ENCODE results near the gene HOOK2. TPM values are rescaled to one million over a fixed set of nuclear protein-coding genes. Genes with fewer than 3 reads are reported as not detected.

The HOOK2 gene
- total RNA-seq, 1 experiment from 2014 or later: 74.2 TPM

DNA sequence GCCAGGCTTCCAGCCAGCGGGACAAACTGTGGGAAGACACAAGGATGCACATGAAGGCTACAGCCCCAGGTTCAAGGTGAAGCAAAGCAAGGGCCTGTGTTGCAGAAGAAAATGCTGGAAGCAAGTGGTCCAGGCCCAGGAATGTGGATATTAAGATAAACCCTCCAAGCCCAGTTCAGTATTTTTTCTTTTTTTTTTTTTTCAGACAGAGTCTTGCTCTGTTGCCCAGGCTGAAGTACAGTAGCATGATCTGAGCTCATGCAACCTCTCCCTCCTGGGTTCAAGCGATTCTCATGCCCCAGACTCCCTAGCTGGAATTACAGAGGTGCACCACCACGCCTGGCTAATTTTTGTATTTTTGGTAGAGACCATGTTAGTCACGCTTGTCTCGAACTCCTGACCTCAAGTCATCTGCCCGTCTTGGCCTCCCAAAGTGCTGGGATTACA is 21.8 kb upstream of the HOOK2 start:
- Histone ChIP-seq H3K27me3 (replicated peaks; ENCODE audit: control insufficient read depth, insufficient read depth, low read length) (no peaks in the 10 kb centered on the region), H3K4me1 (peaks cover 9% of the 10 kb centered on the region), H3K4me3 (ENCODE audit: low read depth, low read length) (no peak overlapping the region), H3K9me3 (no peaks in the 10 kb centered on the region), H3K36me3 (ENCODE audit: control insufficient read depth, insufficient read depth, low read length) (no peaks in the 10 kb centered on the region; the same call in none of the 2 replicates)
- intact Hi-C loops (cut with micrococcal nuclease; ENCODE audit: unreplicated experiment): loop anchor here (2.0 kb wide), 1 partner anchor 80 kb away; no protein-coding TSS in a partner anchor
- Mint-ChIP-seq H3K27ac (ENCODE audit: unreplicated experiment) (no peak overlapping the region), H3K27me3 (ENCODE audit: insufficient read depth, unreplicated experiment) (no peaks in the 10 kb centered on the region), H3K4me1 (ENCODE audit: low read depth, unreplicated experiment) (peaks cover 7% of the 10 kb centered on the region), H3K4me3 (ENCODE audit: unreplicated experiment) (no peak overlapping the region), H3K9me3 (ENCODE audit: unreplicated experiment) (no peaks in the 10 kb centered on the region), H3K36me3 (ENCODE audit: insufficient read depth, unreplicated experiment) (peaks cover 44% of the 10 kb centered on the region)
- BruUV-seq (replicated peaks): no TSS peak
- CTCF ChIA-PET: interaction anchor here (0.7 to 3.9 kb wide), 3 partner anchors 19 to 51 kb away, joined by 4 to 20 read pairs (median 6); partner anchors contain the start of gene HOOK2
- POLR2A ChIA-PET: interaction anchor here (0.6 kb wide), 1 partner anchor 76 kb away, joined by 11 read pairs; no protein-coding TSS in a partner anchor
- TF ChIP-seq, protein P1, sequence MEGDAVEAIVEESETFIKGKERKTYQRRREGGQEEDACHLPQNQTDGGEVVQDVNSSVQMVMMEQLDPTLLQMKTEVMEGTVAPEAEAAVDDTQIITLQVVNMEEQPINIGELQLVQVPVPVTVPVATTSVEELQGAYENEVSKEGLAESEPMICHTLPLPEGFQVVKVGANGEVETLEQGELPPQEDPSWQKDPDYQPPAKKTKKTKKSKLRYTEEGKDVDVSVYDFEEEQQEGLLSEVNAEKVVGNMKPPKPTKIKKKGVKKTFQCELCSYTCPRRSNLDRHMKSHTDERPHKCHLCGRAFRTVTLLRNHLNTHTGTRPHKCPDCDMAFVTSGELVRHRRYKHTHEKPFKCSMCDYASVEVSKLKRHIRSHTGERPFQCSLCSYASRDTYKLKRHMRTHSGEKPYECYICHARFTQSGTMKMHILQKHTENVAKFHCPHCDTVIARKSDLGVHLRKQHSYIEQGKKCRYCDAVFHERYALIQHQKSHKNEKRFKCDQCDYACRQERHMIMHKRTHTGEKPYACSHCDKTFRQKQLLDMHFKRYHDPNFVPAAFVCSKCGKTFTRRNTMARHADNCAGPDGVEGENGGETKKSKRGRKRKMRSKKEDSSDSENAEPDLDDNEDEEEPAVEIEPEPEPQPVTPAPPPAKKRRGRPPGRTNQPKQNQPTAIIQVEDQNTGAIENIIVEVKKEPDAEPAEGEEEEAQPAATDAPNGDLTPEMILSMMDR (IDR thresholded peaks at IDR 0.05; ENCODE audit: insufficient read depth in 1 of 2, low read depth in 1 of 2, low read length in 1 of 2, severe bottlenecking in 1 of 2, unreplicated experiment in 1 of 2): no peak
- no peak for DNase-seq

DNA sequence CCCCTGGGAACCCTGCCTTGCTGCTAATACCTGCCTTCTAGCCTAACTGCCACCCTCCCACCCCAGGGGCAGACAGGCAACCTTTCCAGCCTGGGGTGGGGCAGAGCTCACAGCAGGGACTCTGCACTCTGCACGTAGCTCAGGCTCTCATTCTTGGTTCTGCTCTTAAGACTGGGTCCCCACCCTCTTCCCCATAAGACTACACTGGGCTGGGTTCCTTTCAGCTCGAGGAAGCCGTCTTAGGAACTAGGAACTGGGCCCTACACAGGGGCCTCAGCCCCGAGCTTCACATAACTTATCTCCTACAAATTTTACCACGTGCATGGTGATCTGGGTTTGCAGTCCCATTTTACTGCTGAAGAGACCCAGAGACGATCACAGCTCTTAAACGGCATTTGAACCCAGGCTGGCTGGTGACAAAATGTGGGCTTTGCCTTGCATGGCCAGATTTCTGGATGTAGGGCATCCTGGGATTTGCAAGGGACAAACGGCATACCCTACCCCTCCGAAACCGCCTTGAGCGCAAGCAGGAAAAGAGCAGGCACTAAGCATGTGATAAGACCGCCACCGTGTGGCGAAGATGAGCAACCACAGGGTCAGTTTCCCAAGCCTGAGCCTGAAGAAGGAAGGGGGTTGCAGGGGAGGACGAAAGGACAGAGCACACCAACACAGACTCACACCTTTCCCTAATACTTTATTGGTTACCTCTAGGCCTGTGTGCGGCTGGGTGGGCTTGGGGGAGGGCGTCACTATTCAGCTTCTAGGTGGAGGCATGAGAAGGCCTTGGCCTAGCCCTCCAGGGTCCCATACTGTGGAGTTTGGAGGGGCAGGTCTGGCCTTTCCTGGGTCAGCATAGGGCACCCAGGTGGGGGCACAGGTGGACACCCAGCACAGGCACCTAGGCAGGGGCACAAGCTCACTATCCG is 21.1 kb upstream of the HOOK2 start:
- peak; percentile 81 to 83 for DNase-seq
- no peaks in the 10 kb centered on the region for H3K27me3 Mint-ChIP-seq (ENCODE audit: insufficient read depth, unreplicated experiment)
- no TSS peak for BruUV-seq (replicated peaks)
- ChIA-PET POLR2A (no interaction called here), CTCF (interaction anchor here (0.6 to 3.9 kb wide), 9 partner anchors 11 to 79 kb away, joined by 3 to 20 read pairs (median 4); partner anchors contain the start of gene GET3)
- no peak overlapping the region for H3K4me3 ChIP-seq (ENCODE audit: low read depth, low read length)
- peaks cover 9% of the 10 kb centered on the region for H3K4me1 ChIP-seq
- no peaks in the 10 kb centered on the region for H3K27me3 ChIP-seq (replicated peaks; ENCODE audit: control insufficient read depth, insufficient read depth, low read length)
- intact Hi-C loops (cut with micrococcal nuclease; ENCODE audit: unreplicated experiment): loop anchor here (1.0 to 2.0 kb wide), 3 partner anchors 19 to 80 kb away; no protein-coding TSS in a partner anchor
- H3K4me3 Mint-ChIP-seq (ENCODE audit: unreplicated experiment): peak overlapping the region; percentile 45
- peaks cover 5% of the 10 kb centered on the region for H3K4me1 Mint-ChIP-seq (ENCODE audit: low read depth, unreplicated experiment)
- H3K36me3 Mint-ChIP-seq (ENCODE audit: insufficient read depth, unreplicated experiment): peaks cover 51% of the 10 kb centered on the region
- no peaks in the 10 kb centered on the region for H3K9me3 ChIP-seq
- TF ChIP-seq, protein P1 (IDR thresholded peaks at IDR 0.05; ENCODE audit: insufficient read depth in 1 of 2, low read depth in 1 of 2, low read length in 1 of 2, severe bottlenecking in 1 of 2, unreplicated experiment in 1 of 2): peak; percentile 91
- H3K36me3 ChIP-seq (ENCODE audit: control insufficient read depth, insufficient read depth, low read length): no peaks in the 10 kb centered on the region; the same call in none of the 2 replicates
- peak overlapping the region; percentile 21 for H3K27ac Mint-ChIP-seq (ENCODE audit: unreplicated experiment)
- no peaks in the 10 kb centered on the region for H3K9me3 Mint-ChIP-seq (ENCODE audit: unreplicated experiment)

DNA sequence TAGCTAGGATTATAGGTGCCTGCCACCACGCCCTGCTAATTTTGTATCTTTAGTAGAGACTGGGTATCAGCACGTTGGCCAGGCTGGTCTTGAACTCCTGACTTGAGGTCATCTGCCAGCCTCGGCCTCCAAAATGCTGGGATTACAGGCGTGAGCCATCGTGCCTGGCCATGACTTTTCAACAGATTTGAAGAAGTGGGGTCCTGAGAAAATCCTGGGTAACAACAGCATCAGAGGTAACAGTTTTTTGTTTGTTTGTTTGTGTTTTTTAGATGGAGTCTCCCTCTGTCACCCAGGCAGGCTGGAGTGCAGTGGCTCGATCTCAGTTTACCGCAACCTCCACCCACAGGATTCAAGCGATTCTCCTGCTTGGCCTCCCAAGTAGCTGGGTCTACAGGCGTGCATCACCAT is 19.6 kb upstream of the HOOK2 start:
- ChIA-PET POLR2A (no interaction called here), CTCF (interaction anchor here (0.7 to 3.9 kb wide), 7 partner anchors 9 to 113 kb away, joined by 3 to 20 read pairs (median 6); partner anchors contain the start of genes DHPS and GET3)
- no peak overlapping the region for H3K4me3 ChIP-seq (ENCODE audit: low read depth, low read length)
- no peaks in the 10 kb centered on the region for H3K9me3 Mint-ChIP-seq (ENCODE audit: unreplicated experiment)
- H3K36me3 Mint-ChIP-seq (ENCODE audit: insufficient read depth, unreplicated experiment): peaks cover 56% of the 10 kb centered on the region
- no peaks in the 10 kb centered on the region for H3K27me3 ChIP-seq (replicated peaks; ENCODE audit: control insufficient read depth, insufficient read depth, low read length)
- H3K27me3 Mint-ChIP-seq (ENCODE audit: insufficient read depth, unreplicated experiment): no peaks in the 10 kb centered on the region
- no peak overlapping the region for H3K4me3 Mint-ChIP-seq (ENCODE audit: unreplicated experiment)
- H3K4me1 Mint-ChIP-seq (ENCODE audit: low read depth, unreplicated experiment): peaks cover 15% of the 10 kb centered on the region
- no TSS peak for BruUV-seq (replicated peaks)
- H3K4me1 ChIP-seq: peaks cover 14% of the 10 kb centered on the region
- H3K36me3 ChIP-seq (ENCODE audit: control insufficient read depth, insufficient read depth, low read length): no peaks in the 10 kb centered on the region; the same call in 1 of the 2 replicates
- TF ChIP-seq, protein P1 (IDR thresholded peaks at IDR 0.05; ENCODE audit: insufficient read depth in 1 of 2, low read depth in 1 of 2, low read length in 1 of 2, severe bottlenecking in 1 of 2, unreplicated experiment in 1 of 2): no peak
- intact Hi-C loops (cut with micrococcal nuclease; ENCODE audit: unreplicated experiment): loop anchor here (5.0 kb wide), 1 partner anchor 357 kb away; the partner anchor contains the start of genes IER2 and STX10
- DNase-seq: no peak
- H3K27ac Mint-ChIP-seq (ENCODE audit: unreplicated experiment): no peak overlapping the region
- H3K9me3 ChIP-seq: no peaks in the 10 kb centered on the region

Data from Caco-2 (cell line).